K562 (cell line): ENCODE results near the gene HOXD13. TPM values are rescaled to one million over a fixed set of nuclear protein-coding genes. Genes with fewer than 3 reads are reported as not detected.

ENCODE experiments used
- CC2D1A ChIP-seq: fragments of 450-650 bp; IDR thresholded peaks from 2 replicates; pipeline ENCODE4 v1.6.1; 2017; ENCODE audit warnings: mild to moderate bottlenecking
- DIDO1 ChIP-seq: fragments of 450-650 bp; IDR thresholded peaks from 2 replicates; pipeline ENCODE4 v1.6.1; 2016; ENCODE audit warnings: low read depth, missing biosample characterization, missing genetic modification characterization
- FOXO4 ChIP-seq: fragments of 450-650 bp; formaldehyde crosslinking; IDR thresholded peaks from 2 replicates; pipeline ENCODE4 v1.4.0; 2020; ENCODE audit warnings: mild to moderate bottlenecking, moderate library complexity
- FOXP1 ChIP-seq: sonication (generic); formaldehyde crosslinking; IDR thresholded peaks from 2 replicates; pipeline ENCODE4 v1.8.0; 2022; ENCODE audit warnings: mild to moderate bottlenecking, missing genetic modification reagents
- IRF2 ChIP-seq: sonication (generic); formaldehyde crosslinking; IDR thresholded peaks from 2 replicates; pipeline ENCODE4 v1.8.1; 2022; ENCODE audit warnings: mild to moderate bottlenecking, missing genetic modification reagents
- MAX ChIP-seq: sonication (generic); formaldehyde crosslinking; IDR thresholded peaks from 2 replicates; pipeline ENCODE4 v1.9.0; 2022; ENCODE audit warnings: mild to moderate bottlenecking, missing genetic modification reagents
- POLR2G ChIP-seq: fragments of 200-400 bp; formaldehyde crosslinking; IDR thresholded peaks from 2 replicates; pipeline ENCODE4 v1.6.1; 2017; ENCODE audit warnings: low read depth, mild to moderate bottlenecking, antibody characterized with exemption, low read length, moderate library complexity
- RERE ChIP-seq: sonication (generic); formaldehyde crosslinking; IDR thresholded peaks from 2 replicates; pipeline ENCODE4 v1.8.0; 2023; ENCODE audit warnings: missing genetic modification reagents, mild to moderate bottlenecking, borderline replicate concordance
- RNF219 ChIP-seq: fragments of 250-450 bp; sonication (Bioruptor Pico); IDR thresholded peaks from 2 replicates; pipeline ENCODE4 v1.5.0; 2022; ENCODE audit warnings: mild to moderate bottlenecking
- SLC30A9 ChIP-seq: fragments of 250-450 bp; sonication (Bioruptor Pico); IDR thresholded peaks from 2 replicates; pipeline ENCODE4 v1.8.0; 2022; ENCODE audit warnings: mild to moderate bottlenecking, moderate library complexity
- ZFX ChIP-seq: sonication (generic); formaldehyde crosslinking; IDR thresholded peaks from 2 replicates; pipeline ENCODE4 v1.8.0; 2022; ENCODE audit warnings: mild to moderate bottlenecking, missing genetic modification reagents, moderate library complexity
- ZNF232 ChIP-seq: sonication (generic); formaldehyde crosslinking; IDR thresholded peaks from 2 replicates; pipeline ENCODE4 v1.8.0; 2022; ENCODE audit warnings: mild to moderate bottlenecking, missing genetic modification reagents
- ZNF431 ChIP-seq: sonication (generic); formaldehyde crosslinking; IDR thresholded peaks from 2 replicates; pipeline ENCODE4 v1.8.0; 2022; ENCODE audit warnings: mild to moderate bottlenecking, missing genetic modification reagents
- ZNF668 ChIP-seq: fragments of 250-450 bp; sonication (Bioruptor Pico); IDR thresholded peaks from 2 replicates; pipeline ENCODE4 v1.8.0; 2022; ENCODE audit warnings: mild to moderate bottlenecking, inconsistent platforms
- ZNF699 ChIP-seq: fragments of 250-450 bp; sonication (Bioruptor Pico); IDR thresholded peaks from 2 replicates; pipeline ENCODE4 v1.8.0; 2021; ENCODE audit warnings: mild to moderate bottlenecking, moderate library complexity; ENCODE audit not compliant: insufficient replicate concordance
- polyA plus RNA-seq, 8 experiments: library from polyadenylated mRNA; depleted of rRNA in 4 of 8; stranded (reverse) in 5 of 8; unstranded in 3 of 8; fragments of >200 nt; fragmentation: Nextera tagmentation in 2 of 8; fragmentation: Illumina TruSeq in 1 of 8; extraction: Ambion mirVana in 2 of 8; extraction: Trizol in 1 of 8; gene quantifications; 2 replicates each; pipeline versions ENCODE4 v1.2.1 to v1.2.3, GENCODE V29; 2011 to 2014; ENCODE audit warnings: inconsistent platforms in 1 of 8, missing spikeins in 1 of 8
- total RNA-seq, 7 experiments: library from RNA; depleted of rRNA in 6 of 7; stranded (reverse); fragments of >200 nt in 6 of 7; fragmentation: Illumina TruSeq in 2 of 7; extraction: Trizol in 2 of 7; gene quantifications; 2 replicates each; pipeline versions ENCODE4 v1.2.1 to v1.2.3, GENCODE V29; 2011 to 2021; ENCODE audit warnings: low replicate concordance in 1 of 7

HOXD13 gene
- total and polyA plus RNA-seq, 9 of the 15 experiments (the other 6 are each of a cell fraction or from before 2014, with no cell fraction given) = 0.03 to 0.04 TPM; not detected in 7

GRCh38 chr2:176066645-176067588, 25.6 kb upstream of the HOXD13 start (continued):
- TF ChIP-seq IRF2 (CRISPR knock-in tag) (peak; percentile 17; the same call in 1 of the 2 replicates), RNF219 (no peak), CC2D1A (no peak), ZNF668 (CRISPR knock-in tag) (no peak), FOXO4 (CRISPR knock-in tag) (no peak), DIDO1 (tag) (no peak), ZNF431 (CRISPR knock-in tag) (peak; percentile 70; the same call in 1 of the 2 replicates), MAX (peak; percentile 25; the same call in 1 of the 2 replicates), SLC30A9 (no peak), ZNF232 (CRISPR knock-in tag) (0 out of 2 replicates have a peak, but pooled peaks have one; percentile 71), ZFX (CRISPR knock-in tag) (peak; percentile 82), RERE (CRISPR knock-in tag) (0 out of 2 replicates have a peak, but pooled peaks have one; percentile 29), FOXP1 (CRISPR knock-in tag) (0 out of 2 replicates have a peak, but pooled peaks have one; percentile 53), ZNF699 (no peak), POLR2G (0 out of 2 replicates have a peak, but pooled peaks have one; percentile 18)
